ENCODE results near the gene UGT1A1. TPM values are rescaled to one million over a fixed set of nuclear protein-coding genes. Genes with fewer than 3 reads are reported as not detected.
"Not testable (repeated sequence)": the region's sequence is repeated elsewhere in the genome, so short reads cannot be mapped to it uniquely, and the experiment has no call there.

UGT1A1 gene
- total and polyA plus RNA-seq, 12 donors, result 0.08 to 0.52 TPM; not detected in 10

GRCh38 chr2:233740870-233741269, 19.2 kb upstream of the UGT1A1 start:
- TF ChIP-seq, protein P1, sequence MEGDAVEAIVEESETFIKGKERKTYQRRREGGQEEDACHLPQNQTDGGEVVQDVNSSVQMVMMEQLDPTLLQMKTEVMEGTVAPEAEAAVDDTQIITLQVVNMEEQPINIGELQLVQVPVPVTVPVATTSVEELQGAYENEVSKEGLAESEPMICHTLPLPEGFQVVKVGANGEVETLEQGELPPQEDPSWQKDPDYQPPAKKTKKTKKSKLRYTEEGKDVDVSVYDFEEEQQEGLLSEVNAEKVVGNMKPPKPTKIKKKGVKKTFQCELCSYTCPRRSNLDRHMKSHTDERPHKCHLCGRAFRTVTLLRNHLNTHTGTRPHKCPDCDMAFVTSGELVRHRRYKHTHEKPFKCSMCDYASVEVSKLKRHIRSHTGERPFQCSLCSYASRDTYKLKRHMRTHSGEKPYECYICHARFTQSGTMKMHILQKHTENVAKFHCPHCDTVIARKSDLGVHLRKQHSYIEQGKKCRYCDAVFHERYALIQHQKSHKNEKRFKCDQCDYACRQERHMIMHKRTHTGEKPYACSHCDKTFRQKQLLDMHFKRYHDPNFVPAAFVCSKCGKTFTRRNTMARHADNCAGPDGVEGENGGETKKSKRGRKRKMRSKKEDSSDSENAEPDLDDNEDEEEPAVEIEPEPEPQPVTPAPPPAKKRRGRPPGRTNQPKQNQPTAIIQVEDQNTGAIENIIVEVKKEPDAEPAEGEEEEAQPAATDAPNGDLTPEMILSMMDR (IDR thresholded peaks at IDR 0.05), result no peak
- TF ChIP-seq POLR2A (IDR thresholded peaks at IDR 0.05), result no peak
- H3K9me3 ChIP-seq (replicated peaks in 1 of 3), result no peaks in the 10 kb centered on the region
- no peak for DNase-seq
- no peak overlapping the region for H3K27ac ChIP-seq
- peaks cover 5% of the 10 kb centered on the region for H3K27me3 ChIP-seq
- H3K4me3 ChIP-seq, result no peak overlapping the region
- WGBS, 4 donors, result 63 to 72% (median 67%) methylated on average over 2 of the region's 2 CpGs
- H3K4me1 ChIP-seq (replicated peaks in 1 of 2), result no peaks in the 10 kb centered on the region
- intact Hi-C loops (cut with DNase I), result no loop called here
- H3K36me3 ChIP-seq (replicated peaks in 1 of 2), result no peaks in the 10 kb centered on the region

- intact Hi-C loops (cut with DNase I), result no loop called here
- H3K27ac ChIP-seq, result no peak overlapping the region
- 91% methylated on average over 27 to 44 of the region's 46 CpGs for WGBS, 4 donors
- H3K4me1 ChIP-seq (replicated peaks in 1 of 2), result no peaks in the 10 kb centered on the region
- no peaks in the 10 kb centered on the region for H3K27me3 ChIP-seq
- DNase-seq, result no peak
- TF ChIP-seq POLR2A (IDR thresholded peaks at IDR 0.05), result no peak
- TF ChIP-seq, protein P1 (IDR thresholded peaks at IDR 0.05), result no peak
- H3K9me3 ChIP-seq (replicated peaks in 1 of 3), result no peaks in the 10 kb centered on the region
- no peak overlapping the region for H3K4me3 ChIP-seq
- H3K36me3 ChIP-seq (replicated peaks in 1 of 2), result no peaks in the 10 kb centered on the region
Measured at GRCh38 chr2:233743464-233744259, 16.4 kb upstream of the UGT1A1 start.

GRCh38 chr2:233745073-233745755, 14.9 kb upstream of the UGT1A1 start:
- intact Hi-C loops (cut with DNase I), result no loop called here
- no peaks in the 10 kb centered on the region for H3K36me3 ChIP-seq (replicated peaks in 1 of 2)
- H3K27ac ChIP-seq, result no peak overlapping the region
- H3K4me1 ChIP-seq (replicated peaks in 1 of 2), result no peaks in the 10 kb centered on the region
- 66 to 80% (median 69%) methylated on average over 5 of the region's 5 CpGs for WGBS, 4 donors
- H3K9me3 ChIP-seq (replicated peaks in 1 of 3), result no peaks in the 10 kb centered on the region
- no peak for TF ChIP-seq POLR2A (IDR thresholded peaks at IDR 0.05)
- TF ChIP-seq, protein P1 (IDR thresholded peaks at IDR 0.05), result no peak
- no peak overlapping the region for H3K4me3 ChIP-seq
- no peaks in the 10 kb centered on the region for H3K27me3 ChIP-seq
- no peak for DNase-seq

DNA sequence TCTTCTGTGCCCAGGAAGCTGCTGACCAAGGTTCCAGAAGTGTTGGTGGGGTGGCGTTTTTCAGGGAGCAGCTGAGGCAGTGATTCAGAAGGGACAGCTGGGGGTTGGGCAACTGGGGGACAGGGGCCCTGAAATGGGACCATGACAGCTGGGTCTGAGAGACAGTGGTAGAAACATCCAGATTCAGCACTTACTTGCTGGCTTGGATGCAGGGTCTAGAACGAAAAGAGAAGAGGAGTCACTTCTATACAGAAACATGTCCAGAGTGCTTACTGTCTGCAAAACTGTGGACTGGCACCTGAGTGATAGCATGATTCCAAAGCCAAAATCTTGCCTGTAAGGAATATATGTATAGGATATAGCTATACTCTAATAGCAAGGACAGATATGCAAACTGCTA, 14.2 kb upstream of the UGT1A1 start:
- H3K4me1 ChIP-seq (replicated peaks in 1 of 2); H3K27ac ChIP-seq; DNase-seq; H3K9me3 ChIP-seq (replicated peaks in 1 of 3); H3K4me3 ChIP-seq; H3K36me3 ChIP-seq (replicated peaks in 1 of 2); H3K27me3 ChIP-seq; intact Hi-C loops (cut with DNase I): not testable (repeated sequence)
- 35 to 72% (median 65%) methylated on average over 2 of the region's 2 CpGs for WGBS, 4 donors

Measured in adrenal gland (tissue), 12 donors.